Measurements from ENCODE around the gene BOD1L2. TPM values are rescaled to one million over a fixed set of nuclear protein-coding genes. Genes with fewer than 3 reads are reported as not detected.

BOD1L2 gene
- total RNA-seq, 4 donors from 2014 or later = not detected

DNA sequence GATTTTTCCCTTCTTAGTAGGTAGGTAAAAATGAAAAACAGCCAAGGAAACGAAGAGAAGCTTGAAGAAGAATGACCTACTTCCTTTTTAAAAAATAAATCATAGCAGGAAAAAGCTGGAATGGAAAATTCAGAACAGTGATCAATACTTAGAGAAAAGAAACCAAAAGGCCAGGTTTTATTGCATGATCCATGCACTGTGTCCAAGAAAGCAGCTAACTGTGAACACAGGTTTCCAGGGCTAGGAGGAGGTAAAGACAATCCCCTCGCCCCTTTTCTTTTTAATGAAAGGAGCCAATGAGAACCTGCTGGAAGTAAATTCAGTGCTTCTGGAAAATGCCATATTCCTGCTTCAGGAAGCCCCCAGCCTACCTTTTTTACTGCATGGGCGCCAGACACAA lies 47.2 kb downstream of the BOD1L2 start:
- Histone ChIP-seq H3K4me1 (no peaks in the 10 kb centered on the region), H3K27ac (no peak overlapping the region), H3K36me3 (no peaks in the 10 kb centered on the region), H3K4me3 (no peak overlapping the region), H3K27me3 (peaks cover 3% of the 10 kb centered on the region), H3K9me3 (no peaks in the 10 kb centered on the region)
- DNase-seq = no peak
- 65 to 67% methylated on average over 2 to 3 of the region's 3 CpGs for WGBS, 2 donors (ENCODE audit: low coverage in 1 of 2)
- in situ Hi-C loops (cut with MboI; ENCODE audit: low pct_ligation_motif_present in 1 of 4, low pct_unique_long_range_greater_than_20kb in 1 of 4, low sequenced_read_pairs in 3 of 4) = no loop called here
- no peak for TF ChIP-seq POLR2AphosphoS5 (IDR thresholded peaks at IDR 0.05)
- no peak for TF ChIP-seq CTCF (IDR thresholded peaks at IDR 0.05)
- no peak for TF ChIP-seq POLR2A (IDR thresholded peaks at IDR 0.05)
- TF ChIP-seq EP300 (IDR thresholded peaks at IDR 0.05; ENCODE audit: low read depth) = no peak
- intact Hi-C loops (cut with DNase I; ENCODE audit: low total_unique reads) = no loop called here

- Histone ChIP-seq H3K9me3 (no peaks in the 10 kb centered on the region), H3K27ac (no peak overlapping the region), H3K36me3 (no peaks in the 10 kb centered on the region), H3K27me3 (peaks cover 3% of the 10 kb centered on the region), H3K4me1 (no peaks in the 10 kb centered on the region), H3K4me3 (no peak overlapping the region)
- TF ChIP-seq EP300 (IDR thresholded peaks at IDR 0.05; ENCODE audit: low read depth) (no peak), CTCF (IDR thresholded peaks at IDR 0.05) (no peak)
- in situ Hi-C loops (cut with MboI; ENCODE audit: low pct_ligation_motif_present in 1 of 4, low pct_unique_long_range_greater_than_20kb in 1 of 4, low sequenced_read_pairs in 3 of 4) = no loop called here
- 61 to 70% methylated on average over 2 to 3 of the region's 3 CpGs for WGBS, 2 donors (ENCODE audit: low coverage in 1 of 2)
- intact Hi-C loops (cut with DNase I; ENCODE audit: low total_unique reads) = no loop called here
- no peak for DNase-seq
These were observed 47.7 kb downstream of the BOD1L2 start for GRCh38 chr18:57194622-57195021.

DNA sequence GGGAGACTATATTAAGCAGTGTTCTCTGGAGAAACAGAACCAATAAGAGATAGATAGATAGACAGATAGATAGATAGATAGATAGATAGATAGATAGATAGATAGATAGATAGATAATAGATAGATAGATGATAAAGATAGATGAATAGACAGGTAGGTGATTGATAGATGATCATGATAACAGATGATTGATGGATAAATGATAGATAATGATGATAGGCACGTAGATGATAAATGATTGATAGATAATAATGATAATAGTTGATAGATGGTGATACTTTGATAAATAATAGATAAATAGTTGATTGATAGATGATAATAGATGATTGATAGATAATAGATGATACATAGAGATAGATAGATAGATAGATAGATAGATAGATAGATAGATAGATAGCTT lies 48.5 kb downstream of the BOD1L2 start:
- Histone ChIP-seq H3K9me3 (no peaks in the 10 kb centered on the region), H3K27me3 (peaks cover 3% of the 10 kb centered on the region), H3K36me3 (no peaks in the 10 kb centered on the region), H3K27ac (no peak overlapping the region), H3K4me1 (no peaks in the 10 kb centered on the region), H3K4me3 (no peak overlapping the region)
- 74 to 86% methylated on average over 1 of the region's 1 CpG for WGBS, 2 donors (ENCODE audit: low coverage in 1 of 2)
- TF ChIP-seq POLR2A (IDR thresholded peaks at IDR 0.05) (no peak), EP300 (IDR thresholded peaks at IDR 0.05; ENCODE audit: low read depth) (no peak), CTCF (IDR thresholded peaks at IDR 0.05) (no peak), POLR2AphosphoS5 (IDR thresholded peaks at IDR 0.05) (no peak)
- intact Hi-C loops (cut with DNase I; ENCODE audit: low total_unique reads) = no loop called here
- in situ Hi-C loops (cut with MboI; ENCODE audit: low pct_ligation_motif_present in 1 of 4, low pct_unique_long_range_greater_than_20kb in 1 of 4, low sequenced_read_pairs in 3 of 4) = no loop called here
- DNase-seq = no peak

GRCh38 chr18:57197261-57197660 lies 50.4 kb downstream of the BOD1L2 start:
- in situ Hi-C loops (cut with MboI; ENCODE audit: low pct_ligation_motif_present in 1 of 4, low pct_unique_long_range_greater_than_20kb in 1 of 4, low sequenced_read_pairs in 3 of 4) (no loop called here), intact Hi-C loops (cut with DNase I; ENCODE audit: low total_unique reads) (no loop called here)
- no peak for TF ChIP-seq CTCF (IDR thresholded peaks at IDR 0.05)
- no peak for TF ChIP-seq POLR2AphosphoS5 (IDR thresholded peaks at IDR 0.05)
- no peak for TF ChIP-seq EP300 (IDR thresholded peaks at IDR 0.05; ENCODE audit: low read depth)
- no peak for TF ChIP-seq POLR2A (IDR thresholded peaks at IDR 0.05)
- no peak for DNase-seq
- Histone ChIP-seq H3K36me3 (no peaks in the 10 kb centered on the region), H3K27me3 (peaks cover 3% of the 10 kb centered on the region), H3K4me1 (no peaks in the 10 kb centered on the region), H3K27ac (no peak overlapping the region), H3K4me3 (no peak overlapping the region), H3K9me3 (no peaks in the 10 kb centered on the region)
- WGBS, 2 donors (ENCODE audit: low coverage in 1 of 2) = 30% methylated on average over 1 of the region's 1 CpG; no CpG with 5 or more reads in 1 of the 2 donors

All from transverse colon (tissue), 4 donors.